Kidney (tissue), 14 donors: ENCODE measurements around the gene FAM170B. TPM values are rescaled to one million over a fixed set of nuclear protein-coding genes. Genes with fewer than 3 reads are reported as not detected.

Experiments
- DNase-seq, 5 donors: peaks; one replicate each; pipeline ENCODE4 v3.0.0-alpha.2; 2013 to 2020
- FAIRE-seq: peaks from 2 replicates; lab custom pipeline; 2012; peaks lifted over from hg19 to GRCh38; lab: Jason Lieb, UNC
- H3K27ac ChIP-seq, 2 donors: one replicate each; pipeline ENCODE4 v1.7.0; 2013; ENCODE audit warnings: low read depth in 2 of 2, low read length in 2 of 2, inconsistent platforms in 1 of 2
- H3K27me3 ChIP-seq: one replicate; pipeline ENCODE4 v1.7.1; 2013; ENCODE audit warnings: low read length, inconsistent platforms; ENCODE audit not compliant: control insufficient read depth, insufficient read depth
- H3K36me3 ChIP-seq, 3 donors: one replicate each; pipeline versions ENCODE4 v1.7.0 to v1.7.1; 2013; ENCODE audit warnings: low read length in 3 of 3, control low read depth in 1 of 3, inconsistent platforms in 1 of 3; ENCODE audit not compliant: insufficient read depth in 3 of 3, control insufficient read depth in 2 of 3
- H3K4me1 ChIP-seq, 3 donors: one replicate each; pipeline versions ENCODE4 v1.7.0 to v1.7.1; 2013; ENCODE audit warnings: low read length in 3 of 3, inconsistent platforms in 1 of 3, low read depth in 1 of 3; ENCODE audit not compliant: control insufficient read depth in 2 of 3, insufficient read depth in 2 of 3
- H3K4me3 ChIP-seq, 3 donors: one replicate each; pipeline versions ENCODE4 v1.7.0 to v1.8.1; 2013; ENCODE audit warnings: low read length in 3 of 3, control low read depth in 1 of 3, inconsistent platforms in 1 of 3
- H3K9ac ChIP-seq, 3 donors: one replicate each; pipeline versions ENCODE4 v1.7.0 to v1.7.1; 2013; ENCODE audit warnings: low read length in 3 of 3, control low read depth in 1 of 3, inconsistent platforms in 1 of 3
- H3K9me3 ChIP-seq, 3 donors: one replicate each; pipeline versions ENCODE4 v1.7.0 to v1.7.1; 2013; ENCODE audit warnings: low read length in 3 of 3, control low read depth in 1 of 3, inconsistent platforms in 1 of 3; ENCODE audit not compliant: control insufficient read depth in 2 of 3, insufficient read depth in 1 of 3
- CTCF ChIP-seq: IDR thresholded peaks from 3 replicates; pipeline ENCODE4 v1.5.1; 2012; ENCODE audit warnings: mild to moderate bottlenecking, moderate library complexity, borderline replicate concordance; ENCODE audit not compliant: insufficient read depth; ENCODE audit errors: extremely low read depth
- intact Hi-C: fragments of 100-400 bp; cut with DNase I; formaldehyde crosslinking; loops from one replicate; pipeline ENCODE4 v1.11.1; 2022
- polyA plus RNA-seq: library from polyadenylated mRNA; stranded (reverse); fragments of 350-450 nt; fragmentation: Illumina TruSeq; extraction: RNeasy Lipid Tissue Mini Kit (QIAGEN cat#74804); gene quantifications from one replicate; pipeline ENCODE4 v1.2.3, GENCODE V29; 2014; ENCODE audit warnings: low read depth, low replicate concordance; ENCODE audit not compliant: insufficient read depth
- total RNA-seq: library from RNA; stranded (reverse); fragmentation: NEBNext Ultra II Directional; extraction: Animal tissue kit (Norgen Biotek cat#: 25700); gene quantifications from one replicate; pipeline ENCODE4 v1.2.1, GENCODE V29; 2021
- donor health status: control.
- donor health status: control.
- donor health status: control.
- donor health status: control.
- donor health status: control.
- donor health status: DM: yes; HTN: yes; CAD: no.
- donor health status: Normal renal cell carcinoma (clear cell type).

The FAM170B gene
- total and polyA plus RNA-seq, 2 donors from 2014 or later: not detected

- no peak for FAIRE-seq
- DNase-seq: no peak
Observed at GRCh38 chr10:49153971-49154370, 20.1 kb upstream of the FAM170B start.

GRCh38 chr10:49153115-49153514 is 19.3 kb upstream of the FAM170B start:
- Histone ChIP-seq H3K27me3 (no peaks in the 10 kb centered on the region), H3K9me3 (no peaks in the 10 kb centered on the region), H3K27ac (no peak overlapping the region), H3K4me3 (no peak overlapping the region), H3K36me3 (no peaks in the 10 kb centered on the region), H3K4me1 (no peaks in the 10 kb centered on the region), H3K9ac (no peak overlapping the region)
- no peak for TF ChIP-seq CTCF
- FAIRE-seq (no peak), DNase-seq (no peak)
- intact Hi-C loops: no loop called here

More at GRCh38 chr10:49153971-49154370, 20.1 kb upstream of the FAM170B start:
- Histone ChIP-seq H3K27me3 (no peaks in the 10 kb centered on the region), H3K9ac (no peak overlapping the region), H3K4me1 (no peaks in the 10 kb centered on the region), H3K4me3 (no peak overlapping the region), H3K36me3 (no peaks in the 10 kb centered on the region), H3K9me3 (no peaks in the 10 kb centered on the region), H3K27ac (no peak overlapping the region)
- TF ChIP-seq CTCF: no peak
- intact Hi-C loops: no loop called here

GRCh38 chr10:49152663-49153062 is 18.8 kb upstream of the FAM170B start:
- Histone ChIP-seq H3K4me1 (no peaks in the 10 kb centered on the region), H3K36me3 (no peaks in the 10 kb centered on the region), H3K9ac (no peak overlapping the region), H3K27me3 (no peaks in the 10 kb centered on the region), H3K9me3 (peaks cover 0 to 2% (median 0%) of the 10 kb centered on the region in 3 donors), H3K4me3 (no peak overlapping the region), H3K27ac (no peak overlapping the region)
- FAIRE-seq (no peak), DNase-seq (no peak)
- intact Hi-C loops: no loop called here
- no peak for TF ChIP-seq CTCF

GRCh38 chr10:49152037-49152436 is 18.2 kb upstream of the FAM170B start:
- FAIRE-seq: no peak
- H3K4me3 ChIP-seq: no peak overlapping the region
- H3K27ac ChIP-seq: no peak overlapping the region
- DNase-seq: no peak
- peaks cover 0 to 6% (median 0%) of the 10 kb centered on the region in 3 donors for H3K9me3 ChIP-seq
- no peaks in the 10 kb centered on the region for H3K36me3 ChIP-seq
- H3K27me3 ChIP-seq: no peaks in the 10 kb centered on the region
- intact Hi-C loops: no loop called here
- no peak for TF ChIP-seq CTCF
- no peak overlapping the region for H3K9ac ChIP-seq
- H3K4me1 ChIP-seq: no peaks in the 10 kb centered on the region
